RKO (cell line): ENCODE results near the gene DUSP8.
"Not testable (repeated sequence)": the region's sequence is repeated elsewhere in the genome, so short reads cannot be mapped to it uniquely, and the experiment has no call there.

Experiments used
- DNase-seq: peaks from one replicate; pipeline ENCODE4 v3.0.0-alpha.2; 2016; ENCODE audit warnings: low spot score

DUSP8 gene

GRCh38 chr11:1589191-1589963, 17.3 kb upstream of the DUSP8 start:
- not testable (repeated sequence) for DNase-seq

GRCh38 chr11:1586699-1587098, 14.6 kb upstream of the DUSP8 start:
- no peak for DNase-seq

GRCh38 chr11:1584661-1585370, 12.7 kb upstream of the DUSP8 start, which contains the start of gene KRTAP5-1:
KRTAP5-1 (minus strand) TSS chr11:1585283; CDS start chr11:1585249, 34 bp downstream.
- DNase-seq: not testable (repeated sequence)

DNA sequence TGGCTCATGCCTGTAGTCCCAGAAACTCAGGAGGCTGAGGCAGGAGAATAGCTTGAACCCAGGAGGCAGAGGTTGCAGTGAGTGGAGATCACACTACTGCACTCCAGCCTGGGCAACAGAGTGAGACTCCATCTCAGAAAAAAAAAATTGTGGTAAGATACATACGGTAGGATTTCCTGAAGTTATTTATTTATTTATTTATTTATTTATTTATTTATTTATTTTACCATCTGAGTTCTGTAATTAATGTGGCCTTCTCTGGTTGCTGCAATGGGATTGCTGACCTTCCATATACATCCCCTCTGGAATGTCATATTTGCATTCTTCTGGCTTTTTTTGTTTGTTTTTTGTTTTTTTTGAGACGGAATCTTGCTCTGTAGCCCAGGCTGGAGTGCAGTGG, 10.8 kb upstream of the DUSP8 start:
- DNase-seq: not testable (repeated sequence)

DNA sequence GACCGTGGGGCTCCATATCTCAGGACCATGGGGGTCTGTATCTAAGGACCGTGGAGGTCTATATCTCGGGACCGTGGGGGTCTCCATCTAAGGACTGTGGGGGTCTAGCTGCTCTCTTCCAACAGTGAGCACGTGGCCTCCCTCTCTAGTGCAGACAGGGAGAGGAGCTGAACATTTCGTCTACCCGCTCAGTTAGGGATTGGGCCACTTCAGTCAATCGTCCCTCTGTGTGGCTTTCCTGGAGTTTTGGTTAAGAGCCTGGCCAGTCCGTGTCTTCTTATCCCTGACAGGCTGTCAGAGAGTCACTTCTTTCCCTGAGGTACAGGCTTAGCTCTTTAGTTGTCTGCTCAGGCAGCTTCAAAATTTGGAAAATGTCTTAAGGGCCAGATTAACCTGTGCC, 9.9 kb upstream of the DUSP8 start:
- DNase-seq: no peak

GRCh38 chr11:1576825-1577224, 4.8 kb upstream of the DUSP8 start:
- no peak for DNase-seq

DNA sequence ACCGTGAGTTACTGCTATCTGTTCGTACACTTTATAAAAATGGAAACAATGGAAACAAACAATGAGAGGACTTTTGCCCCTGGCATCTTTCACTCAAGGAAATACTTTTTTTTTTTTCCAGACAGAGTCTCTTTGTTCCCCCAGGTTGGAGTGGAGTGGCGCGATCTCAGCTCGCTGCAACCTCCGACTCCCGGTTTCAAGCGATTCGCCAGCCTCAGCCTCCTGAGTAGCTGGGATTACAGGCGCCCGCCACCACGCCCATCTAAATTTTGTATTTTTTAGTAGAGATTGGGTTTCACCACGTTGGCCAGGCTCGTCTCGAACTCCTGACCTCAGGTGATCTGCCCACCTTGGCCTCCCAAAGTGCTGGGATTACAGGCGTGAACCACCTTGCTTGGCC, 3.7 kb upstream of the DUSP8 start:
- DNase-seq: not testable (repeated sequence)

DNA sequence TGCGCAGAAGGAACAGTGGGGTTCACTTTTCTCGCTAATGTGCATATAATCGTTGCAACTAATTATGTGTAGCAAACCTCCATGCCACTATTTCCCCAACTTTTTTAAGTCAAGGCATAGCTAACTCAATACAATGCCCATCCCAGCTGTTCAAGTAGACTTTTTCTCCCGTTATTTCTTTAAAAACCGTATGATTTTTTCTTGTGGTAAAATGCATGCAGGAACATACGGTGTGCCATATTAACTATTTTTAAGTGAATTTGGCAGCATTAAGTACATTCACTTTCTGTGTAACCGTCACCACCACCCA, 2.8 kb upstream of the DUSP8 start:
- no peak for DNase-seq

DNA sequence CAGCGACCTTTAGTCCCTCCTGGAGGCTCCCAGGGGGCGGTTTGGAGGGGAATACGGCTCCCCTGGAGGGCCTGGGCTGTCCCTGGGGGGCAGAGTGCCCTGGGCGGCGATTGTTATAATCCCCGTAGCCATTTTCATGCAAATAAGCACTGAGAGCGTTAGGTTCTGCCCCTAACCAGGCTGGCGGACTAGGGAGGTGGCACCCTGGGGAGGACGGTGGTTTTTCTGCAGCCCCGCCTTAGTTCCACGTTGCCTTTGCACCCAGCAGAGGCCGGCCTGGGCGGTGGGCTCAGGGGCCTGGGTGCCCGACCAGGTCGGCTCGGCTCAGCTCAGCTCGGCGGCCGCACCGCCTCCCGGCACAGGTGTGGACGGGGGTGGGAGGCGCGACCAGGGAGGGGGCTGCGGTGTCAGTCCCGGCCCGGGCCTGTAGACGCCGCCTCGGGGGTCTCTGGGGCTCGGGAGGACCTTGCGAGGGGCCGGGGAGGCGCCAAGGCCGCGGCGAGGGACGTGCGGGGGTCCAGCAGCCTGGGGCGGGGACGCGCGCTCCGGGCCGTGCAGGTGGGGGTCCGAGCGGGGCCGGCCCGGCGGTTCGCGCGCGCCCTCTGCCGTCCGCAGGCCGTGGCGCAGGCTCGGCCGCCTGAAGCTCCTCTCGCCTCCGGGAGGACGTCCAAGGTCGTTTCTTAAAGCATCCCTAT, 2.3 kb upstream of the DUSP8 start:
- DNase-seq: peak; percentile 57

GRCh38 chr11:1573903-1574237, 1.8 kb upstream of the DUSP8 start:
- no peak for DNase-seq

GRCh38 chr11:1573077-1573902, 1.2 kb upstream of the DUSP8 start:
- no peak for DNase-seq

DNA sequence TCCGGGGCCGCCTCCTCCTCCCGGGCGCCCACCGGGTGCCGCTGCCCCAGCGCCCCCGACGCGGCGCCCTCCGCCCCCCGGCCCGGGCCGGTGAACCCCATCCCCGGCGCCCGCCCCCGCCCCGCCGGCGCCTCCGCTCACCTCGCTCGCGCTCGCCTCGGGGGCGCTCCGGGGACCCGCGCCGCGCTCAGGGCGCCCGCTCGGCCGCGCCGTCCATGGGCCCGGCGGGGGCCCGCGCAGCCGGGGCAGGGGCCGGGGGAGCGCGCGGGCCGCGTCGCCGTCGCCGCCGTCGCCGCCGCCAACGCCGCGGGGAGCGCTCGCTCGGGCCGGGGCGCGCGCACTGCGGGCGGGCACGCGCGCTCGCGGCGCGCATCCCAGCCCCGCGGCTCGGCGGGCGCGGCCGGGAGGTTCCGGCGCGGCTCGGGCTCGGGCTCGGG, 293 bp downstream of the DUSP8 start:
- DNase-seq: no peak

- no peak for DNase-seq
Measured at GRCh38 chr11:1570896-1571759, 943 bp downstream of the DUSP8 start.

DNA sequence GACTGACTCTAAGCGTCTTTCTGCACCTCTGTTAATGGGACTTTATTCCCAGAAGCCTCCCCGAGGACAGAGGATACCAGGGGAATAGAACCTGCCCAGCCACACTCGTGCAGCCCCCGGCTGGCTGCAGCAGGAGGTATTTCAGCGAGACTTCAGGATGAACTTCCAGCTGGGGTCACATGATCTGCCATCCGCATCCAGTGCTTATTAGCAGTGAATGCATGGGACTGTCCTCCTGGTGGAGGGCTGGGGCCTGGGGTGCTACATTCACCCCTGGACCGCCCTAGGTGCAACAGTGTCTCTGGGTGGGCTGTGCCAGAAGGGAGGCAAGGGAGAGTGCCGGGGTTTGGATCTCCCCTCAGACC, 1.6 kb downstream of the DUSP8 start:
- DNase-seq: no peak

GRCh38 chr11:1570001-1570453, 2.0 kb downstream of the DUSP8 start:
- DNase-seq: no peak

DNA sequence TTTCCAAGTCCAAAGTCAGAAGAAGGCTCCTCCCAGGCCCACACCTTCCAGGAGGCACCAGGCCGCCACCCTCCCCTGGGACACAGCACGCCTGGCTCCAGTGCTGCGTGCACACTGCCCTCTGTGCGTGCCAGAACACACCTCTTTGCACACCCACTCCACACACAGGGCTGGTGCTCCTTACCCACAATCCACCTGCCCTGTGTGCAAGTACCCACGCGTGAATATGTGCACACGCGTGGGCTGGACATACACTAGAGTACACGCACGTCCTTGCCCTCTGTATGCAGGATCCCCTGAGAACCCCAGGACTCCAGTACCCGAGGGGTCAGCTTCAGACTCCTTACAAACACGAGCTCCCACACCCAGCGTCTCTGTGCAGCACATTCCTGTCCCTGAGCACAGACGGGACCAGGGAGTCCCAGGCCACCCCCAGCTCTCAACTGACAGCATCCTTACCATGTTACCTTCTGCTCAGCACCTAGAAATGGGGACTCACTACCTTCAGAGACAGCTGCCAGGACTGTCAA, 2.8 kb downstream of the DUSP8 start:
- no peak for DNase-seq

DNA sequence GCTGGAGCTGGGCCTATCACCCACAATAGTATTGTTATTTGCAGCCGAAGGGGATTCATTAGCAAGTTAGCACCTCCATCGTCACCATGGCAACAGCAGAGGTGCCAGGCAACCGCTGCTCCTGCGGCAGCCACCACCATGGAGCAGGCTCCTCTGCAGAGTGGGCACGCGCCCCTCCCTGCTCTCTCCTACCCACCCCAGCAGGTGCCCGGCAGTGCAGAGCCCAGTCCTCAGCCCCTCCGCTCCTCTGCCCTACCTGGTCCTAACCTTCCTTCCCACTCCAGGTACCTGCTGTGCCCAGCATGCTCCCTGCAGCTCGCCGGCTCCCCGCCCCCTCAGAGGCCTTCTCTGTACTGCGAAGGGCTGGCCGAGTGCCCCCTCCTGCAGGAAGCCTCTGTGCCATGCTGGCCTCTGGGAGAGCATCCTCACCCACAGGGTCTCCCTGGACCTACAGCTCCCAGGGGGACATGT, 3.6 kb downstream of the DUSP8 start:
- DNase-seq: no peak

- no peak for DNase-seq
Measured at GRCh38 chr11:1567721-1568100, 4.4 kb downstream of the DUSP8 start.

- no peak for DNase-seq
Measured at GRCh38 chr11:1567052-1567720, 4.9 kb downstream of the DUSP8 start.

DNA sequence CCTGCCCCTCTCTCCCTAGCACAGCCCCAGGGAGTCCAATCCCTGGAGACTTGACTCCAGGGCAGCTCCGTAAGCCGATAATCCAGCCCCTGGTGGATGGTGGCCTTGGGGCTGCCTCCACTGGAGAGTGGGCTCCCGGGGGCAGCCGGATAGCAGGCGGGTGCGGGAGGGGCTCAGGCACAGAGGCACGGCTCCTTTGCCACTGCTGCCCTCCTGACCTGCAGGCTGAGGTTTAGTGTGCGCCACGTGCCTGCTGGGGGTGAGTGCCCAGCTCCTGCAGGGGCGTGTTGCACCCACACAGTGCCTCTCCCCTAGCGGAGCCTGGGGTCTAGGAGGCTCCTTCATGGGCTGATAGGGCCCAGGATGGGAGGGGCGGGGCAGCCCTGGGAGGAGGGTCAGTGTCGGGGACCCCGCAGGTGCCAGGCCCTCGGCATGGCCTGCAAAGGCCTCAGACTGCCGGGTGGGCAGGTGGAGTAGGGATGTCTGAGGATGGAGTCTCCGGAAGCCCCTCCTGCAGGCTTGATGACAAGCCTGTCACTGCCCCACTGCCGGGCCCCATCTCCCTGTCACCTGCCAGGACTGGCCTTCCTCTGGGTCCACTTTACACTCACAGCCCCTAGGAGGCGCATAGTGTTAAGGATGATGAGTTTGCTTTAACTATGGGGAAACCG, 5.6 kb downstream of the DUSP8 start:
- no peak for DNase-seq
